Activated CD8-positive, alpha-beta memory T cell treated with anti-CD3 and anti-CD28 coated beads, Interleukin-2, amount 10 ng/mL, durations not matched to agents 7 days and 5 days (primary cell): Measurements from ENCODE around the gene NPFFR1. TPM values are rescaled to one million over a fixed set of nuclear protein-coding genes. Genes with fewer than 3 reads are reported as not detected.

ENCODE experiments used
- ATAC-seq: fragments of 150-1000 bp; cut with Tn5 transposase; one replicate; pipeline ENCODE4 v1.10.0; 2021; ENCODE audit warnings: moderate library complexity
- CTCF ChIA-PET: fragments of 350-600 bp; sonication (Branson Sonifier 250); formaldehyde crosslinking; loops from one replicate; lab custom pipeline; 2021; ENCODE audit warnings: antibody characterized with exemption; lab: Charles Lee
- DNase-seq: peaks from one replicate; pipeline ENCODE4 v3.0.0-alpha.2; 2020
- H3K27ac Mint-ChIP-seq: one replicate; pipeline ENCODE4 v1.8.0; 2021; ENCODE audit warnings: mild to moderate bottlenecking, mixed read lengths
- H3K27me3 Mint-ChIP-seq: one replicate; pipeline ENCODE4 v1.8.0; 2021; ENCODE audit warnings: mixed read lengths
- H3K36me3 Mint-ChIP-seq: one replicate; pipeline ENCODE4 v1.8.0; 2021; ENCODE audit warnings: mild to moderate bottlenecking, mixed read lengths
- H3K4me1 Mint-ChIP-seq: one replicate; pipeline ENCODE4 v1.8.0; 2021; ENCODE audit warnings: mixed read lengths
- H3K4me3 Mint-ChIP-seq: one replicate; pipeline ENCODE4 v1.8.0; 2021; ENCODE audit warnings: mild to moderate bottlenecking, moderate library complexity, mixed read lengths
- H3K9me3 Mint-ChIP-seq: one replicate; pipeline ENCODE4 v1.8.0; 2022; ENCODE audit warnings: low read depth, mixed read lengths
- total RNA-seq, 2 experiments: library from RNA; stranded (reverse); gene quantifications; one replicate each; pipeline ENCODE4 v1.2.3, GENCODE V29; 2021

The NPFFR1 gene
- total RNA-seq, 2 experiments from 2014 or later: not detected

DNA sequence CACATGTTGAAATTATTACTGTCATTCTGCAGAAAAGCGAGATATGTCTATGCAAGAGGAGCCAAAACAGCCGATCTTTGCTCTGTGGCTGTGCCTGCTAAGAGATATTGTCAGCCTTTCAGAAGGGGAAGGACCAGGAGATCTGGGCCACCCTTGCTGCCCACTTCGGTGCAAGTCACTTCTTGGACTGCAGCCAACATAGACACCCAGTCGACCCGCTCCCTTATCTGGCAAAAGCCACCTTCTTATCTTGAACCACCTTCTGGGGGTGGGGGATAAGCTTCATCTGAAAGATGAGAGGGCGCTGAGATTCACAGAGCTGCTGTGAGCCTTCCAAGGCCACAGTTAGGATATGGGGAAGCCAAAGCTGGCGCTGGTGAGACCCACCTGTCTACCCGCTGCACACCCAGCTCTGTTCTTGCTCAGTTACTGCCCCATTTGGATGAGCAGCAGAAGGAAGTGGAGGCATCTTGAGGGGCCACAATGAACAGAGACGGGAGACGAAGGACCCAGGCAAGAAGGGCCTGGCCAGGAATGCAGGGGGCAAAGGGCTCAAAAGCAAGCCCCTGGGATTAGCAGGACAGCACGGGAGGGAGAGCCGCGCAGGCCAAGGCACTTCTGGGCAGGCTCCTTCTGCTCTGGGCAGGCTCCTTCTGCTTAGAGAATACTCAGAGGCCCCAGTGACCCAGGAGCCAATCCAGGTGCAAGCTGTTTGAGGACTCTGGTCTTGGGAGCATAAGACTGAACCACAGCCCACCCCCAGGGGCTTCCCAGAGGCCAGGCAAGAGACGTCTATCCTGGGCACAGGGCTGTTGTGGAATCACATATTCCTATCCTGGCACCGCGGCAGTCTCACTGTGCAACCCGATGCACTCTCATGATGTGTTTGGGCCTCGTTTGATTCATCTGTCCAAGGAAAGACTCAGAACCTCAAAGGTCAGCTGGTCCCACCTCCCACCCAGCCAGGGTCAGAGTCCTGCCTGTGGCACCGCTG is 38.4 kb upstream of the NPFFR1 start:
- peaks cover 41% of the 10 kb centered on the region for H3K4me1 Mint-ChIP-seq
- DNase-seq (no peak), ATAC-seq (no peak)
- peak overlapping the region; percentile 89 for H3K27ac Mint-ChIP-seq
- H3K36me3 Mint-ChIP-seq: no peaks in the 10 kb centered on the region
- H3K4me3 Mint-ChIP-seq: no peak overlapping the region
- CTCF ChIA-PET: interaction anchor here (1.0 to 3.9 kb wide), 5 partner anchors 27 to 101 kb away, joined by 3 to 18 read pairs (median 3); no protein-coding TSS in a partner anchor
- H3K27me3 Mint-ChIP-seq: no peaks in the 10 kb centered on the region
- no peaks in the 10 kb centered on the region for H3K9me3 Mint-ChIP-seq

DNA sequence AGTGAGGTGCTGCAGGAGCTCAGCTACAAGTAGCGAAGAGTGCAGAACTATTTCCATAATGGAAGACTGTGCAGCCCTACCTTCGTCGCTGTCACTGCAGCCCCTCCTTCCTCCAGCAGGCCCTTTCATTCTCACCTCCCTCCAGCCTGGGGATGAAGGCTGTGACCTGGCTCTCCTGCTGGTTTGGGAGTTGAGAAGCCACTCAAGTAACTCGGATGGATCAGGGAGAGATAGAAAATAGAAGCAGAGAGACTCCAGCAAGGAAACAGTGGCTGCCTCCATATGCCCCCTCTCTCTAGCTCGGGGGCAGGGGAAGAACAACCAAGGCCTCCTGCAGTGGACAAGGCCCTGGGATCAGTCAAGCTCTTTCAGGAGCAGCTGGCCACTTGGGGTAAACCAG is 37.4 kb upstream of the NPFFR1 start:
- H3K36me3 Mint-ChIP-seq: no peaks in the 10 kb centered on the region
- H3K27me3 Mint-ChIP-seq: no peaks in the 10 kb centered on the region
- peaks cover 41% of the 10 kb centered on the region for H3K4me1 Mint-ChIP-seq
- no peak overlapping the region for H3K4me3 Mint-ChIP-seq
- no peak overlapping the region for H3K27ac Mint-ChIP-seq
- H3K9me3 Mint-ChIP-seq: no peaks in the 10 kb centered on the region
- DNase-seq (no peak), ATAC-seq (no peak)
- CTCF ChIA-PET: interaction anchor here (1.0 to 1.4 kb wide), 3 partner anchors 26 to 100 kb away, joined by 3 to 4 read pairs (median 3); no protein-coding TSS in a partner anchor

DNA sequence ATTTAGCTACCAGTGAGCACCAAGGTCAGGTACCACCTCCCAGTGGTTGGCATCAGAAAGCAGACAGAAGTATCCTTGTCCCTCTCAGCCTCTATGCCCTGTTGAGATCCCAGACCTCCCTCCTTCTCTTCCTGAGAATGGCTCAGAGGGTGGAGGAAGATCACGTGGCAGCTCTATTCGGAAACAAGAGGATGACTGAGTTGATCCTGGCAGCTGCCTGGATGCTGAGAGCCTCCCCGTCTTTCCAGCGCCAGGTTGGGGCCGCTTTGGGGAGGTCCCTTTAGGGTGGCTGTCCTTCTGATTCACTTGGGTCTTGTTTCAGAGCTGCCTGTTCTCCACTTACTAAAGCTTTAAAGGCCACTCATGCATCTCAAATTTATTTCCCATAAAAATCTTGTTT is 36.9 kb upstream of the NPFFR1 start:
- H3K36me3 Mint-ChIP-seq: no peaks in the 10 kb centered on the region
- no peak for DNase-seq
- H3K9me3 Mint-ChIP-seq: no peaks in the 10 kb centered on the region
- peaks cover 39% of the 10 kb centered on the region for H3K4me1 Mint-ChIP-seq
- no peak overlapping the region for H3K4me3 Mint-ChIP-seq
- no peaks in the 10 kb centered on the region for H3K27me3 Mint-ChIP-seq
- no peak for ATAC-seq
- H3K27ac Mint-ChIP-seq: no peak overlapping the region
- CTCF ChIA-PET: interaction anchor here (0.5 to 1.1 kb wide), 2 partner anchors 48 to 1937 kb away, joined by 3 to 4 read pairs; no protein-coding TSS in a partner anchor

DNA sequence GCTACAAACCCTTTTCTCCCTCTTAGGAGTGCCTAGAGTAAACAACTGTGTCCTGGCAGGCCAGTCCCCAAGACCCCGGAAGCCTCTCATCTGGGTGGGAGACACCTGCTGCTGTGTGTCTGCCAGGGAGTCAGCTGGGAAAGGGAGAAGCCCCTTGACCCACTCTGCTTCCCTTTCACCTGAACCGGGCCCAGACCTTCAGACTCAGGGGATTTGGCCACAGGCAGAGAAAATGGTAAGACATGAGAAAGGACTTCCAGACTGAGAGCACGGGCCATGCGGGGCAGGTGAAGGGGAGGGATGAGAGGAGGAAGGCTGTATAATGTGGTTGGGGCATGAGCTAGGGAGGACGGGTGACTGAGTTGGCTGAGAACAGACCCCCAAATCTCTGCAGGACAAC is 36.0 kb upstream of the NPFFR1 start:
- H3K27ac Mint-ChIP-seq: no peak overlapping the region
- H3K36me3 Mint-ChIP-seq: no peaks in the 10 kb centered on the region
- H3K4me3 Mint-ChIP-seq: no peak overlapping the region
- H3K9me3 Mint-ChIP-seq: no peaks in the 10 kb centered on the region
- DNase-seq (no peak), ATAC-seq (no peak)
- H3K27me3 Mint-ChIP-seq: no peaks in the 10 kb centered on the region
- CTCF ChIA-PET: no interaction called here
- H3K4me1 Mint-ChIP-seq: peaks cover 32% of the 10 kb centered on the region

DNA sequence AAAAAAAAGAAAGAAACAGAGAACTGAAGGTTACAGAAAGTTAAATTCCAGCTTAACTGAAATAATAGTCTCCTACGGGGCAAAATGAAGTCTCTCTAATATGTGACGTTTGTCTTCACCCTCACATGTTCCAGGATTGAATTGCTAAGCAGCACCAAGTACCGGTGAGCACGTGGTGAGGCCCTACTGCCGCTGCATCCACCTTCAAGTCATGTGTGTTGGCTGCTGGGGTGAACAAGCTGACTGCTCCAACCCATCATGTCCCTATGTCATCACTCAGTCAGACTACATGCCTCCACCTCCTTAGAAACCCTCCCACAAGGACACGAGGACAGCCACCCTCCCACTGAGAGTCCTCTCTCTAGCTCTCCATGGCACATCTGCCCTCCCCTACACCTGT is 35.4 kb upstream of the NPFFR1 start:
- H3K4me3 Mint-ChIP-seq: no peak overlapping the region
- H3K36me3 Mint-ChIP-seq: no peaks in the 10 kb centered on the region
- no peak for DNase-seq
- no peaks in the 10 kb centered on the region for H3K9me3 Mint-ChIP-seq
- CTCF ChIA-PET: interaction anchor here (0.9 kb wide), 1 partner anchor 10 kb away, joined by 3 read pairs; no protein-coding TSS in a partner anchor
- H3K27ac Mint-ChIP-seq: no peak overlapping the region
- H3K4me1 Mint-ChIP-seq: peaks cover 26% of the 10 kb centered on the region
- H3K27me3 Mint-ChIP-seq: no peaks in the 10 kb centered on the region
- ATAC-seq: no peak

DNA sequence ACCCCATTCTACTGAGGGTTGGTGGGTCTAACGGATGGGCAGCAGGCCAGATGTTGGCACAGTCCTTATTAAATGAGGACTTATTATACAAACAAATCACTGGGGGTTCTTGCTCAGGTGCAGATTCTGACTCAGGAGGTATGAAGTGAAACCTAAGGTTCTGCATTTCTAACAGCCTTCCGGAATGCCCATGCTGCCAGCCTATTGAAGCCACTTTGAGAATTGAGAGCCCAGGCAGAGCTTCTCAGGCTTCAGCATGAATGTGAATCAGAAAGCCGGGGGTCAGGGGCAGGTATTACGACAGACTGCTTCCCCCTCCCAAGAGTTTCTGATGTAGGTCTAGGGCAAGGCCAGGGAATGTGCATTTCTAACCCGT is 34.1 kb upstream of the NPFFR1 start:
- ATAC-seq (no peak), DNase-seq (no peak)
- H3K4me1 Mint-ChIP-seq: peaks cover 13% of the 10 kb centered on the region
- H3K4me3 Mint-ChIP-seq: no peak overlapping the region
- CTCF ChIA-PET: no interaction called here
- H3K27ac Mint-ChIP-seq: no peak overlapping the region
- H3K27me3 Mint-ChIP-seq: no peaks in the 10 kb centered on the region
- H3K36me3 Mint-ChIP-seq: no peaks in the 10 kb centered on the region
- no peaks in the 10 kb centered on the region for H3K9me3 Mint-ChIP-seq

DNA sequence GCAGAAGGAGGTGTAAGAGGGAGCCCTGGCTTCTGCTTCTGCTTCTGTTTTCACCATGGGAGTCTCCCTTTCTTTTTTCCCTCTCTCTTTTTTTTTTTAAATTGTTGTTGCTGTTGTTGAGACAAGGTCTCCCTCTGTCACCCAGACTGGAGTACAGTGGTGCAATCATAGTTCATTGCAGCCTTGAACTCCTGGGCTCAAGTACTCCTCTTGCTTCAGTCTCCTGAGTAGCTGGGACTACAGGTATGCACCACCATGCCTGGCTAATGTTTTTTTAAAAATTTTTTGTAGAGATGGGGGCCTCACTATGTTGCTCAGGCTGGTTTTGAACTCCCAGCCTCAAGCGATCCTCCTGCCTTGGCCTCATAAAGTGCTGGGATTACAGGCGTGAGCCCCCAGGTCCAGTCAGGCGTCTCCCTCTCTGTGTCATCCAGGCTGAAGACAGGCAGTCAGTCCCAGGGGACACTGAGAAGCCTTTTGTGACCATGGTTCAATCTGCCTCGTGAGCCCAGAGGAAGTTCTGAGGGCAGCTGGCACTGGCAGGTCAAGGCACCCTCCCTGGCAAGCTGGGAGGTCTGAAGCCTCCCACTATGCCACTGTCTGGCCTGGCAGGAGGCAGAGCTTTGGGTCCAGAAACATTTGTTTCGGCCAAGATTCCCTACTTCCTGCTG is 33.6 kb upstream of the NPFFR1 start:
- no peak overlapping the region for H3K27ac Mint-ChIP-seq
- no peak for DNase-seq
- H3K27me3 Mint-ChIP-seq: no peaks in the 10 kb centered on the region
- no peak for ATAC-seq
- H3K9me3 Mint-ChIP-seq: no peaks in the 10 kb centered on the region
- CTCF ChIA-PET: no interaction called here
- peaks cover 8% of the 10 kb centered on the region for H3K4me1 Mint-ChIP-seq
- no peaks in the 10 kb centered on the region for H3K36me3 Mint-ChIP-seq
- no peak overlapping the region for H3K4me3 Mint-ChIP-seq

DNA sequence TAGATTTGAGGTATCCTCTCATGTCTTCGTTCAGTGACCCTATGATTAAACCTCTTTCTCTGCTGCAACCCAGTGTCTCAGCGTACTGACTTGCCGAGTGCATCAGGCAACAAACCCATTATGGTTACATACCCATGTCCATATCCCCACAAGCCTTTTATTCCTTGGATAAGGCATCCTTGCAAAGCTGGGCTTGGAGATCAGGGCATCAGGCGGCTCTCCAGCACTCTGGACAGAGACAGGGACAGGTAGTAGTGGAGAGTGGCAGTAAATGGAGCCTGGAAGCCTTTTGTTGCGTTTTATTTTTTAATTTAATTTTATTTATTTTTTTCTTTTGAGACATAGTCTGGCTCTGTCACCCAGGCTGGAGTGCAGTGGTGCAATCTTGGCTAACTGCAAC is 32.0 kb upstream of the NPFFR1 start:
- DNase-seq (no peak), ATAC-seq (no peak)
- H3K36me3 Mint-ChIP-seq: no peaks in the 10 kb centered on the region
- H3K27me3 Mint-ChIP-seq: no peaks in the 10 kb centered on the region
- no peaks in the 10 kb centered on the region for H3K4me1 Mint-ChIP-seq
- no peak overlapping the region for H3K4me3 Mint-ChIP-seq
- CTCF ChIA-PET: interaction anchor here (0.9 to 1.1 kb wide), 2 partner anchors 43 to 94 kb away, joined by 3 read pairs; no protein-coding TSS in a partner anchor
- H3K27ac Mint-ChIP-seq: no peak overlapping the region
- H3K9me3 Mint-ChIP-seq: no peaks in the 10 kb centered on the region

DNA sequence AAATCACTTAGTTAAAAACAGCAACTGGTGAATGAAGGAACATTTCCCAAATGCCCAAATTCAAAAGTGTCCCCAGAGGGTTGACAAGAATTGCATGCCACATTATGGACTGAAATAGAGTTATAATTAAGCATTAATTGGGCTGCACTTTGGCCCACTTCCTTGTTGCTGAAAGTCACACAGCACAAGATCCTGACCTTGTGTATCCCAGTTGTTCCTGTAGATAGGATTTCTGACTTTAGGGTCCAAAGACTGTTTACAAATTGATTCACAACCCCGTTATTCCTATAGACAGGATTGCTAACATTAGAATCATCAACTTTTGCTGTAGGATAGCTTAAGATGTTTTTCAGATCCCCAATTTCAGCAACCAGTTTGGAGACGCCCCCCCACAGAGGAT is 31.5 kb upstream of the NPFFR1 start:
- Mint-ChIP-seq H3K27ac (no peak overlapping the region), H3K4me1 (no peaks in the 10 kb centered on the region), H3K27me3 (no peaks in the 10 kb centered on the region), H3K4me3 (no peak overlapping the region), H3K36me3 (no peaks in the 10 kb centered on the region), H3K9me3 (no peaks in the 10 kb centered on the region)
- CTCF ChIA-PET: interaction anchor here (0.9 to 1.1 kb wide), 2 partner anchors 43 to 94 kb away, joined by 3 read pairs; no protein-coding TSS in a partner anchor
- no peak for DNase-seq
- ATAC-seq: no peak

DNA sequence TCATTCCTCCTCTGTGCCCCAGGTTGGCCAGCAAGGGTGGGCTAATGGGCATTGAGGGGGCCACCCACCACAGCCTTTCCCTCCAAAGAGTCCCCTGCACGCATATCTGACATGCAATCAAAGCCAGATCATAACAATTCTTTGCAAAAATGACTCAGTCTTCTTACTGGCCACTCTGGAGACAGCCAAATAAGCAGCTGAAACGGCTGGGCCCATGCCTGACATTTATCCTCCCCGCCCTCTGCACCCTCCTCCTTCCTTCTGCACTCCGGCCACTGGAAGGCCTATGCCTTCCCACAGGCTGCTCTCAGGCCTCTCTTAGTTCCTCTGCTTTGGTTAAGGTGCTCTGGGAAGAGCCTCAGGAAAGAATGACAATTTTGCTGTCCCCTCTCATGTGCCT is 29.2 kb upstream of the NPFFR1 start:
- Mint-ChIP-seq H3K27me3 (no peaks in the 10 kb centered on the region), H3K9me3 (no peaks in the 10 kb centered on the region), H3K4me3 (no peak overlapping the region), H3K4me1 (no peaks in the 10 kb centered on the region), H3K27ac (no peak overlapping the region), H3K36me3 (no peaks in the 10 kb centered on the region)
- ATAC-seq (no peak), DNase-seq (no peak)
- CTCF ChIA-PET: no interaction called here

DNA sequence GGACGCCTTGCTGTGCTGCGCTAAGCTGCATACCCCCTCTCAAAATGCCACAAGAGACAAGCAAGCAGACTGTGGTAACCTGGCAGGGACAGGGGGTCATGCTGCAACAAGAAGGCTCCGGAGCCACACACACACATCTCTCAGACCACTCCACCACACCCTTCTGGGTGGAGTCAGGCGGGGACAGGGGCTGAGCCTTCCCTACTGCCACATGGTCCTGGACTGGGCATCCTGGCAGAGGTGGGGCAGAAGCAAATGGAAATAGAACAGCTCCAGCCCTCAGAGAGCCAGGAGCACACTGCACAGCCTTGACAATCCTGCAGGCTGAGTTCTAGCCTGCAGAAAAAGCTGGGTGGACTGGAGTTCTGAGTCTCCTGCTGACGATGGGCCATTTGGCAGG is 28.4 kb upstream of the NPFFR1 start:
- H3K36me3 Mint-ChIP-seq: no peaks in the 10 kb centered on the region
- DNase-seq (no peak), ATAC-seq (no peak)
- no peak overlapping the region for H3K4me3 Mint-ChIP-seq
- no peaks in the 10 kb centered on the region for H3K9me3 Mint-ChIP-seq
- CTCF ChIA-PET: no interaction called here
- H3K4me1 Mint-ChIP-seq: no peaks in the 10 kb centered on the region
- H3K27ac Mint-ChIP-seq: no peak overlapping the region
- no peaks in the 10 kb centered on the region for H3K27me3 Mint-ChIP-seq

DNA sequence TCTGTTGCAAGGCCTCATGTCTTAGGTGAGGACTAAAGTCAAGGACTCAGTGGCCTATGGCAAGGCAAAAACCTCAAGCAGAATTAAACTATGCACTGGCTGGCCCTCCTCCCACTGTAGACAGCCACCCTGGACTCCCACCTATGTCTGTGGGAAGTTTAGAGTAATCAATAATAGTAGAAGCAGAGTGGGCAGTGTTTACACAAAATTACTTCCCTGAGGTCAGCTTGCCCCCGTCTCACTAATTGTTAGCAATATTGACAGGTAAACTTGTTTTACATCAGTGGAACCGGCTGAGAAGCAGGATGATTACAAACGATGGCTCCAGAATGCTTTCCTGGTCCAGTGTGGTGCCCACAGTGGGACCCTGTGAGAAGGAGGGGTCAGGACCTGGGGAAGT is 27.9 kb upstream of the NPFFR1 start:
- Mint-ChIP-seq H3K36me3 (no peaks in the 10 kb centered on the region), H3K9me3 (no peaks in the 10 kb centered on the region), H3K27ac (no peak overlapping the region), H3K4me3 (no peak overlapping the region), H3K27me3 (no peaks in the 10 kb centered on the region), H3K4me1 (no peaks in the 10 kb centered on the region)
- CTCF ChIA-PET: no interaction called here
- DNase-seq (no peak), ATAC-seq (no peak)

DNA sequence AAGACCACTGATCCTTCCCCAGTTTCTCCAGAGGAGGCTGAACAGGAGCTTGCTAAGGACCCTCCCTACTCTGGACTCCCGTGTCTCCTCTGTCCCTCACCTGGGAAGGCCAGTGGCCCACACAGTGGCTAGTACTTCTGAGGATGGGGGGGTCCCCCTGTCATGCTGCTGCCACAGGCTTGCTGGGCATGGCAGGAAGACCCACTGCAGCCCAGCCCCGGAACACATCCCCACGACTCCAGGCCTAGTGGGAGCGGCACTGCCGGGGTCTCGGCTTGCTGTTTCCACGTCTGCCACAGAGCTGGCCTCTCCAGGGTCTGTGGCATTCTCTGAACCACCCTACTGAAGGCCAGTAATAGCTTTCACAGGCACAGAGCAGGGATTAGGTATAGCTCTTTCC is 25.9 kb upstream of the NPFFR1 start:
- CTCF ChIA-PET: interaction anchor here (1.6 kb wide), 1 partner anchor 55 kb away, joined by 6 read pairs; no protein-coding TSS in a partner anchor

More for the DNA sequence above, 25.9 kb upstream of the NPFFR1 start:
- Mint-ChIP-seq H3K4me3 (no peak overlapping the region), H3K27me3 (no peaks in the 10 kb centered on the region), H3K36me3 (no peaks in the 10 kb centered on the region), H3K27ac (no peak overlapping the region), H3K9me3 (no peaks in the 10 kb centered on the region), H3K4me1 (peaks cover 2% of the 10 kb centered on the region)
- DNase-seq (no peak), ATAC-seq (no peak)
